Measurements from ENCODE around the gene ZNF567.
"Not testable (repeated sequence)": the region's sequence is repeated elsewhere in the genome, so short reads cannot be mapped to it uniquely, and the experiment has no call there.

ZNF567 gene

DNA sequence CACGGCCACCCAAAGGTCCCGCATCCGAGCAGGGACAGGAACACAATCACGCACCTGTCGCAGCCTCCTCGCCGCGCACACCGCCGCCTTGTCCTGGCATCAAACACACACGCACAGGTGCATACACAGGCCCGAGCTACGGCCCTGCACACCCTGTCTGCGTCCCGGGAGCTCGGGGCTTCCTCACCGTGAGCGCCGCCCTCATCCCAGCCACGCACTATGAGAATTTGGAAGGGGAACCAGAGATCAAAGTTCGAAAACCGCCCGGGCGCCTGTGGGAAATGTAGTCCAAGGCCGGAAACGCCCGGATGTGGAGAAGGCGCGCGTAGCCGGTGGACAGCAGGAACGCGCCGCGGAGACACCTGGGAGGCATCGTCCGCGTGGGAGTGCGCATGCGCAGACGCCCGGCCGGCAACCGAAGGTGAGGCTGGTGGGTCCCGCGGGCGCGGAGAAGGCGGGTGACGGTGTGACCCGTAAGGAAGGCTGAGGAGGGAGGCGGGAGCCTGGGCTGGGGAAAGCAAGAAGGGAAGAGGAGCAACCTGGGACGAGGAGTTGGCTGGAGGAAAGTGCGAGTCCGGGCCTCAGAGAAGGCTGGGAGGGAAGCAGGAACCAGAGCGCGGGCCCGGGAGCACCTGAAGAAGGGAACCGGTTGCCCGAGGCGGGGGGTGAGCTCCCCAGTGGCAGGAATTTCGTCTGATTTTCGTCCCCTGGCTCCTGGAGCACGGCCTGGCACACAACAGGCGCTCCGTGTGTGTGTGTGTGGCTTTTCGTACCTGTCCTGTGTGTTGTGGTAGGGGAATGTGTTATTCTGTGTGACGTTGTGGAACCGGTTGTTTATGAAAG, at the start of gene ZNF567:
ZNF567 (plus strand) TSS at position 399 of the 843 bp plus-strand sequence. CDS start 7,256 bp downstream, outside the sequence.
- DNase-seq (ENCODE audit: low spot score): peak; percentile 99

GRCh38 chr19:36638862-36639510, 48.4 kb upstream of the ZNF567 start:
- DNase-seq (ENCODE audit: low spot score): no peak

DNA sequence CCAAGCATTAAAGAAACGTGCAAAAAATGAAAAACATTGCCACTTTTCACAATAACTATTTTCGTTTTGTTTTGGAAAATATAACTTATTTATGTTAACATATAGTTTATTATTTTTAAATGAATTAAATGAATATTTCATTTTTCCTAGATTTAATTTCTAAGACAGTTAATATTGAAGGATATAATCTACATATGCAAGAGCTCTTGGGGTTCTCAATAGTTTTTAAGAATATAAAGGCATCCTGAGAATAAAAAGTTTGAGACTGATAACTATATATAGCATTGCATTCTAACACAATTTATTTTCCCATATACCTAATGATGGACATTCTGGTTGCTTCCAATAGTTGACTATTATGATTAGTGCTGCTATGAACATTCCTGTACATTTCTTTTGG, 40.7 kb upstream of the ZNF567 start:
- no peak for DNase-seq (ENCODE audit: low spot score)

GRCh38 chr19:36652958-36653357, 34.5 kb upstream of the ZNF567 start:
- no peak for DNase-seq (ENCODE audit: low spot score)

DNA sequence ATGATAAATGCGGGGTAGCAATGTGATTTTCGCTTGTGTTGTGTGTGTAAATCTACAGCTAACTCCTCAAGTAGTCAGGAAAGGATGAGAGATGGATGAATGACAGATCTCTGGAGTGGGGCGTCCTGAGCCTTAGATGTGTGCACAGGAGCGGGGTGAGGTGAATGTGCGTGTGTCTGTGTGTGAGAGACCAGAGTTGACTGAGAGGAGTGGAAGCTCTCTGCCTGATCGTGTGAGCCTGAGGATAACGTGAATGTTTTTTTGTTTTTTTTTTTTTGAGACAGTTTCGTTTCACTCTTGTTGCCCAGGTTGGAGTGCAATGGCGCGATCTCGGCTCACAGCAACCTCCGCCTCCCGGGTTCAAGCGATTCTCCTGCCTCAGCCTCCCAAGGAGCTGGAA, 21.6 kb upstream of the ZNF567 start:
- no peak for DNase-seq (ENCODE audit: low spot score)

GRCh38 chr19:36668646-36669045, 18.8 kb upstream of the ZNF567 start:
- no peak for DNase-seq (ENCODE audit: low spot score)

- no peak for DNase-seq (ENCODE audit: low spot score)
Measured at GRCh38 chr19:36672368-36672767, 15.0 kb upstream of the ZNF567 start.

DNA sequence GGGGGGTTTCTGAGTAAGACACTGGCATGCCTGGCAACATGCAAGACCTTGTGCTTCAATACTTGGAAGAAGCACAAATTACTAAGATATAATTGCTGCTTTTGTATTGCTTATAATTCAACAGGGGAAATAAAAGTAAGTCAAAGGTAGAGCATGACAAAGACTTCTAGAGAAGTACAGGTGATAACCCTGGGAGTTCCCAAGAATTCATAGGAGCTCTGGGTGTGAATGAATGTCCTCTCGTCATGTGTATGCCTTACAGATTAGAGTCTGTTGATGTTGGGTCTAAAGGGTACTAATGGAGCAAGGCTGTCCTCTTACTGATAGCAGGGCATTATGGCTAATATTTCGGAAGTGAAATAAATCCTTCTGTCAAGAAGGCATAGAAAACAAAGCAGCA, 13.2 kb upstream of the ZNF567 start:
- DNase-seq (ENCODE audit: low spot score): no peak

GRCh38 chr19:36679455-36679854, 8.0 kb upstream of the ZNF567 start:
- DNase-seq (ENCODE audit: low spot score): no peak

DNA sequence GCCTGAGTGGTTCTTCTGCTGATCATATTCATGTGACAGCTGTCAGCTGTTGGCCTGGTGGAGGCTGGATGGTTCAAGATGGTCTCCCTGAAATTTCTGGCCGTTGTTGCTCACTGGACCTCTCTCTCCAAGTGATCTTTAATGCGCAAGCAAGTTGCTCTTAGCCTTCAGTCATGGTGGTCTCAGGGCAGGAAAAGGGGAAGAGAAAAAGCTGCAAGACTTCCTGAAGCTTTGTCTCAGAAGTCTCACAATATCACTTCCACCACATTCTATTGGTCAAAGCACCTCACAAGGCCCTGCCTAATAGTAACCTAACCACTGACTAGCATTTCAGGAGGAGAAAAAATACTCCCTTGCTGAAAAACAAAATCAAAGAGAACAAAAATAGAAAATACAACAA, 1.6 kb upstream of the ZNF567 start:
- no peak for DNase-seq (ENCODE audit: low spot score)

DNA sequence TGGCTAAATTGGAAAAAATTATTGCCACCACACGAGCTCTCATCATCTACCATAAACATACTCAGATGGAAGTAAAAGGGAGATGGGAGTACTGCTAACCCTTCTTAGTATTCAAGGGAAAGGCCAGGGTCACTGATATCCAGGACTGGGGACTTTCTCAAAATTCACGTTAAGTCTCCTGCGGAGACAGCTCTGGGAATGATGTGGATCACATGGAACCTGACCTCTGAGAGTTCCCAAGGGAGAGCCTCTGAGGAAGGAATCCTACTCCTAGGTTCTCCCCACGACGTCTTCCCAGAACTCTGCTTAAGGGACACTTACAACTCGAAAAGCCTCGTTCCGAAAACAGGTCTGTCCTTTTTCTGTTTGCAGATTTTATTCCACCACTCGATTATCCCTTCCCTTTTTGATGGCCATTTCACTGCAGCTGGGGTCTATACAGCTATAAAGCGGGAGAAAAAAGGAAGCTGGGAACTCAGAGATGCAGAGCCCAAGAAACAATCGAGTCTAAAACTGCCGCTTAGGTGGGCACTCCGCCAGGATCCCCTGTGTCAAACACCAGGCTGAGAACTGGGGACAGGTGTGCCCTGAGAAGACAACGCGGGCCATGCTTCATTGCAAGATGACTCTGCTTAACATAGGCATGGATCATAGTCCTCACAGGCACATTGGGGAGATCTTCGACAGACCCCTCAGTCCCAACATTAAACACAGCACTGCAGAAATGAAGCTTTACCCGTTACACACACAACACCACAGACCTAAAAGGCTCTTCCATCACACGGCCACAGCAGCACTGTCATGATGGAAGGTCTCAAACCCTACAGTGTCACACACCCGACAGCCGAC, 823 bp upstream of the ZNF567 start:
- no peak for DNase-seq (ENCODE audit: low spot score)

DNA sequence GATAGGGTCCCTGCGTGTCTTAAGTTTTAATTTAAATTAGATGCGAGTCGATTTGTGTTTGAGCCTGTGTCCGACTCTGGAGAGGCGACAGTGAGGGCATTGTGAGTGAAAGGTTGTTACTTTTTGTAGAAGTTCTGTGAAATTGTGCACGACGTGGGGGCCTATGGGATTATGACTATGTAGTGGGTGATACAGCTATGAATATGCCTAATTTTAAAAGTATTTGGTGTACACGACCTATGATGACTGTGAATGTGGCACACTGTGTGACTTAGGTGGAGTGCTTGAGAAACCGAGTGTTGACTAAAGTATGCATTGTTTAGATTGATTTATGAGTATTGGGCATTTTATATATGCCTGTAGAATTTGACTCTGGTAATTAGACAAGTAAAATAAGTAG, 646 bp downstream of the ZNF567 start:
- DNase-seq (ENCODE audit: low spot score): no peak

DNA sequence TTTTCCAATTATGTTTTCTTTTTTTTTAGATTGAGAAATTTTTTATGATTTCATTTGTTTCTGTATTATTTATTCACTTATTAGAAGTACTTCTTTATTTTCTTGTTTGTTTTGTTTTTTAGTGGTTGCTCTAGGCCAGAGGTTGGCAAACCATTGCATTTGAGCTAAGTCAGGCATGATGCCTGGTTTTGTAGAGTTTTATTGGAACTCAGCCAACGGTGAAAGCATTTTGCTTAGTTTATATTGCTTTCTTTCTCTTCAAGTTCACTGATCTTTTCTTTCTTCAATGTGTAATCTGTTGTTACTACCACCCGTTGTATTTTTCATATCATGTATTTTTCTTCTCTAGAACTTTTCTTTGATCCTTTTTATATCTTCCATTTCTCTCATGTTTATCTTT, 19.7 kb downstream of the ZNF567 start:
- DNase-seq (ENCODE audit: low spot score): no peak

DNA sequence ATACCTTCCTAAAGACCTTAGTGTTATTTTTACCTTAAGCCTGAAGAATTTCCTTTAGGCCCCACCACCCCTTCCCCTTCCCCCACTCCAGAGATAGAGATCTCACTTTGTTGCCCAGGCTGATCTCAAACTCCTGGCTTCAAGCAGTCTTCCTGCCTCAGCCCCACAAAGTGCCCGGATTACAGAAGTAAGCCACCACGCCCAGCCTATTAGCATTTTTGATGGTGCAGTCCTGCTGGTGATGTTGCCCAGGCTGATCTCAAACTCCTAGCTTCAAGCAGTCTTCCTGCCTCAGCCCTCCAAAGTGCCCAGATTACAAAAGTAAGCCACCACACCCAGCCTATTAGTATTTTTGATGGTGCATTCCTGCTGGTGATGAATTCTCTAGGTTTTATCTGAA, 22.0 kb downstream of the ZNF567 start:
- DNase-seq (ENCODE audit: low spot score): no peak

- no peak for DNase-seq (ENCODE audit: low spot score)
Measured at GRCh38 chr19:36719687-36720556, 32.5 kb downstream of the ZNF567 start.

- not testable (repeated sequence) for DNase-seq (ENCODE audit: low spot score)
Measured at GRCh38 chr19:36736166-36736565, 48.8 kb downstream of the ZNF567 start.

DNA sequence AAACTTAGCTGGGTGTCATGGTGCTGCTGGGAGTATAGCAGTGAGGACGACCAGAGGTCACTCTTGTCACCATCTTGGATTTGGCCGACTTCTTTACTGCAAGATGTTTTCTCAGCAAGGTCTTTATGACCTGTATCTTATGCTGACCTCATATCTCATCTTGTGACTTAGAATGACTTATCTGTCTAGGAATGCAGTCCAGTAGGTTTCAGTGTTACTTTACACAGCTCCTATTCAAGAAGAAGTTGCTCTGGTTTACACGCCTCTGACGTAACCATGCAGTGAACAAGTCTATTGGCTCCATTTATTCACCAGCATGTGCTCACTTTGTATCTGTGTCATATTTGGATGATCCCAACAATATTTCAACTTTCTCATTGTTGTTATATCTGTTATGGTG, 58.5 kb downstream of the ZNF567 start:
- DNase-seq (ENCODE audit: low spot score): no peak

DNA sequence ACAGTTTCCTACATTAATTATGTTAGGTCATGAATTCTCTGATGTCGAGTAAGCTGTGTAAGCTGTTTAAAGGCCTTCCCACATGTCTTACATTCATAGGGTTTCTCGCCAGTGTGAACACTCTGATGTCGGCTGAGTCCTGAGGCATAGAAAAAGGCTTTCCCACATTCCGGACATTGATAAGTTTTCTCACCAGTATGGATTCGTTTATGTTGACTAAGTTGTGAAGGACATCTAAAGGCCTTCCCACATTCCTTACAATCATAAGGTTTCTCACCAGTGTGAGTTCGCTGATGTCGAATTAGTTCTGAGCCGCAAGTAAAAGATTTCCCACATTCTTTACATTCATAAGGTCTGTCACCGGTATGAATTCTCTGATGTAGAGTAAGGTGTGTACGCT, 60.3 kb downstream of the ZNF567 start:
- DNase-seq (ENCODE audit: low spot score): no peak

DNA sequence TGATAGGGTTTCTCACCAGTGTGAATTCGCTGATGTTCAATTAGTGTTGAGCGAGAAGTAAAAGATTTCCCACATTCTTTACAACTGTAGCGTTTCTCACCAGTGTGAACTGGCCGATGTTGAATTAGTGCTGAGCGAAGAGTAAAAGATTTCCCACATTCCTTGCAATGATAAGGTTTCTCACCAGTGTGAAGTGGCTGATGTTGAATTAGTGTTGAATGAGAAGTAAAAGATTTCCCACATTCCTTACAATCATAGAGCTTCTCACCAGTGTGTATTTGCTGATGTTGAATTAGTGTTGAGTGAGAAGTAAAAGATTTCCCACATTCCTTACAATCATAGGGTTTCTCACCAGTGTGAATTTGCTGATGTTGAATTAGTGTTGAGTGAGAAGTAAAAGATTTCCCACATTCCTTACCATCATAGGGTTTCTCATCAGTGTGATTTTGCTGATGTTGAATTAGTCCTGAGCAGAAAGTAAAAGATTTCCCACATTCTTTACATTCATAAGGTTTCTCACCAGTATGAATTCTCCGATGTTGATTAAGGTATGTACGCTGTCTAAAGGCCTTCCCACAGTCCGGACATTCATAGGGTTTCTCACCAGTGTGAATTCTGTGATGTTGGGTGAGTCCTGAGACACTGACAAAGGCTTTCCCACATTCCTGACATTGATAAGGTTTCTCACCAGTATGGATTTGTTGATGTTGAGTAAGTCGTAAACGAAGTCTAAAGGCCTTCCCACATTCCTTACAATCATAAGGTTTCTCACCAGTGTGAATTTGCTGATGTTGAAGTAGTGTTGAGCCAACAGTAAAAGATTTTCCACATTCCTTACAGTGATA, 61.2 kb downstream of the ZNF567 start:
- DNase-seq (ENCODE audit: low spot score): no peak

DNA sequence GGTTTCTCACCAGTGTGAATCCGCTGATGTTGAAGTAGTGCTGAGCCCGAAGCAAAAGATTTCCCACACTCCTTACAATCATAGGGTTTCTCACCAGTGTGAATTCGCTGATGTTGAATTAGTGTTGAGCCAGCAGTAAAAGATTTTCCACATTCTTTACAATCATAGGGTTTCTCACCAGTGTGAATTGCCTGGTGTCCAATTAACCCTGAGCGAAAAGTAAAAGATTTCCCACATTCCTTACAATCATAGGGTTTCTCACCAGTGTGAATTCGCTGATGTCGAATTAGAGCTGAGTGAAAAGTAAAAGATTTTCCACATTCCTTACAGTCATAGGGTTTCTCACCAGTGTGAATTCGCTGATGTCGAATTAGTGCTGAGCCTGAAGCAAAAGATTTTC, 62.2 kb downstream of the ZNF567 start:
- DNase-seq (ENCODE audit: low spot score): not testable (repeated sequence)

All from iPS-NIHi11 (cell line).